Mesendoderm (in vitro differentiated cells): ENCODE measurements around the gene CPEB3.

Source experiments
- DNase-seq: peaks from one replicate; pipeline ENCODE4 v3.0.0; 2013
- H2AK5ac ChIP-seq: 2 replicates; pipeline ENCODE4 v1.6.1; 2013; ENCODE audit warnings: low read length, inconsistent platforms
- H2BK120ac ChIP-seq: 2 replicates; pipeline ENCODE4 v1.6.1; 2013; ENCODE audit warnings: low read depth, mild to moderate bottlenecking, low read length, moderate library complexity, mixed read lengths
- H2BK15ac ChIP-seq: replicated peaks from 2 replicates; pipeline ENCODE4 v1.6.1; 2013; ENCODE audit warnings: low read depth, mild to moderate bottlenecking, moderate library complexity
- H2BK5ac ChIP-seq: 2 replicates; pipeline ENCODE4 v1.6.1; 2013; ENCODE audit warnings: low read length, inconsistent platforms
- H3K18ac ChIP-seq: 2 replicates; pipeline ENCODE4 v1.6.1; 2013; ENCODE audit warnings: mild to moderate bottlenecking, low read length, mixed read lengths
- H3K23ac ChIP-seq: one replicate; pipeline ENCODE4 v1.6.1; 2013; ENCODE audit warnings: low read length
- H3K27ac ChIP-seq: 2 replicates; pipeline ENCODE4 v1.5.1; 2013; ENCODE audit warnings: low read depth, mild to moderate bottlenecking, inconsistent platforms, low read length, moderate library complexity
- H3K27me3 ChIP-seq: 2 replicates; pipeline ENCODE4 v1.6.1; 2013; ENCODE audit warnings: low read length, control low read depth, mild to moderate bottlenecking, inconsistent platforms; ENCODE audit not compliant: insufficient read depth, poor library complexity
- H3K36me3 ChIP-seq: 2 replicates; pipeline ENCODE4 v1.6.1; 2013; ENCODE audit warnings: low read length, inconsistent platforms; ENCODE audit not compliant: control insufficient read depth, insufficient read depth
- H3K4ac ChIP-seq: one replicate; pipeline ENCODE4 v1.6.1; 2013; ENCODE audit warnings: low read depth, mild to moderate bottlenecking, low read length, moderate library complexity
- H3K4me1 ChIP-seq: 2 replicates; pipeline ENCODE4 v1.6.1; 2013; ENCODE audit warnings: low read depth, low read length, inconsistent platforms; ENCODE audit not compliant: control insufficient read depth
- H3K4me2 ChIP-seq: 2 replicates; pipeline ENCODE4 v1.6.1; 2013; ENCODE audit warnings: low read length
- H3K4me3 ChIP-seq: 2 replicates; pipeline ENCODE4 v1.5.1; 2013; ENCODE audit warnings: mild to moderate bottlenecking, low read length
- H3K56ac ChIP-seq: one replicate; pipeline ENCODE4 v1.6.1; 2013; ENCODE audit warnings: low read length
- H3K79me1 ChIP-seq: 2 replicates; pipeline ENCODE4 v1.6.1; 2013; ENCODE audit warnings: low read length, inconsistent platforms
- H3K79me2 ChIP-seq: 2 replicates; pipeline ENCODE4 v1.6.1; 2013; ENCODE audit warnings: mild to moderate bottlenecking, low read length; ENCODE audit not compliant: control insufficient read depth, insufficient read depth
- H3K9ac ChIP-seq: 2 replicates; pipeline ENCODE4 v1.6.1; 2013; ENCODE audit warnings: low read length, inconsistent platforms
- H4K5ac ChIP-seq: one replicate; pipeline ENCODE4 v1.6.1; 2013; ENCODE audit warnings: low read length
- H4K8ac ChIP-seq: one replicate; pipeline ENCODE4 v1.6.1; 2013; ENCODE audit warnings: low read depth, mild to moderate bottlenecking, control low read depth, low read length, moderate library complexity
- WGBS: extraction: QIAGEN DNeasy Blood & Tissue Kit; methylation state at CpG from one replicate; pipeline ENCODE4 v1.1.7; 2013; ENCODE audit warnings: low lambda C conversion rate, missing lambda C conversion rate; ENCODE audit not compliant: insufficient coverage; ENCODE audit errors: extremely low coverage; 5-methylcytosine and 5-hydroxymethylcytosine counted together

Gene CPEB3

DNA sequence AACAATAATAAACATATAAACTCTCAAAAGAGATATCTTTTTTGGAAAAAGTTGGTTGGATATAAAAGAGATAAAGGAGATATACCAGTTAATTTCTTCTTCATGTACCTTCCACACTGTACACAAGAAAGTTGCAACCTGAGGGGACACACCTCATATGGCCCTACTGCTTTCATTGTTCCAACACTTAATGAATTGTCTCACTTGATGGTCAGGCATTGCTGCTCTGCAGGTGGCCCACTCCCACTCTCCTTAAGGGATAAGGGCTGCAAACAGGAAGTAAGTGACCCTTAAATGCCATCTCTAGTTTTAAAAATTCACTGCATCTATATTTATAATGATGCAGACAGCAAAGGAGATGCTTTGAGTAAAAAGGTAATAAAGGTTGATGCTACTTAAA is 215.0 kb downstream of the CPEB3 start:
- Histone ChIP-seq H2BK5ac (no peak overlapping the region), H3K4me1 (no peaks in the 10 kb centered on the region), H3K79me2 (no peaks in the 10 kb centered on the region), H3K36me3 (no peaks in the 10 kb centered on the region), H3K27me3 (no peaks in the 10 kb centered on the region), H3K9ac (no peak overlapping the region), H3K4me3 (no peak overlapping the region), H3K79me1 (no peaks in the 10 kb centered on the region), H3K4ac (no peak overlapping the region), H3K27ac (no peak overlapping the region), H4K8ac (no peak overlapping the region), H2BK120ac (no peak overlapping the region), H3K4me2 (no peak overlapping the region), H3K18ac (no peak overlapping the region), H2BK15ac (no peak overlapping the region), H2AK5ac (no peak overlapping the region), H3K56ac (no peak overlapping the region), H4K5ac (no peak overlapping the region), H3K23ac (no peak overlapping the region)
- peak; percentile 8 for DNase-seq

- H3K79me2 ChIP-seq = no peaks in the 10 kb centered on the region
- H2BK15ac ChIP-seq = no peak overlapping the region
- H4K8ac ChIP-seq = no peak overlapping the region
- WGBS = no CpG with 5 or more reads among the region's 6 CpGs
- H3K4ac ChIP-seq = no peak overlapping the region
- H3K9ac ChIP-seq = no peak overlapping the region
- no peaks in the 10 kb centered on the region for H3K79me1 ChIP-seq
- no peak overlapping the region for H2BK120ac ChIP-seq
- no peak overlapping the region for H3K23ac ChIP-seq
- no peak overlapping the region for H2AK5ac ChIP-seq
- no peak overlapping the region for H3K27ac ChIP-seq
- no peak overlapping the region for H3K4me3 ChIP-seq
- no peak overlapping the region for H3K56ac ChIP-seq
- H3K18ac ChIP-seq = no peak overlapping the region
- no peaks in the 10 kb centered on the region for H3K4me1 ChIP-seq
- H3K27me3 ChIP-seq = no peaks in the 10 kb centered on the region
- no peak for DNase-seq
- no peak overlapping the region for H4K5ac ChIP-seq
- H3K4me2 ChIP-seq = no peak overlapping the region
- no peak overlapping the region for H2BK5ac ChIP-seq
- no peaks in the 10 kb centered on the region for H3K36me3 ChIP-seq
Observed at GRCh38 chr10:92074126-92074887, 216.6 kb downstream of the CPEB3 start.

- no peak overlapping the region for H3K27ac ChIP-seq
- H2BK15ac ChIP-seq = no peak overlapping the region
- no peaks in the 10 kb centered on the region for H3K79me2 ChIP-seq
- no CpG with 5 or more reads among the region's 1 CpG for WGBS
- H3K79me1 ChIP-seq = no peaks in the 10 kb centered on the region
- H2AK5ac ChIP-seq = no peak overlapping the region
- no peaks in the 10 kb centered on the region for H3K36me3 ChIP-seq
- no peak overlapping the region for H3K4me3 ChIP-seq
- H3K27me3 ChIP-seq = no peaks in the 10 kb centered on the region
- H3K56ac ChIP-seq = no peak overlapping the region
- no peak overlapping the region for H3K4ac ChIP-seq
- H3K4me1 ChIP-seq = no peaks in the 10 kb centered on the region
- no peak overlapping the region for H4K8ac ChIP-seq
- no peak overlapping the region for H3K18ac ChIP-seq
- H2BK120ac ChIP-seq = no peak overlapping the region
- H2BK5ac ChIP-seq = no peak overlapping the region
- no peak for DNase-seq
- H4K5ac ChIP-seq = no peak overlapping the region
- no peak overlapping the region for H3K23ac ChIP-seq
- no peak overlapping the region for H3K4me2 ChIP-seq
- no peak overlapping the region for H3K9ac ChIP-seq
Observed at GRCh38 chr10:92068900-92069299, 222.0 kb downstream of the CPEB3 start.

- H3K9ac ChIP-seq = no peak overlapping the region
- H2BK120ac ChIP-seq = no peak overlapping the region
- H3K4me3 ChIP-seq = no peak overlapping the region
- H3K79me2 ChIP-seq = no peaks in the 10 kb centered on the region
- no peak overlapping the region for H4K8ac ChIP-seq
- no peak overlapping the region for H3K56ac ChIP-seq
- no peak overlapping the region for H3K23ac ChIP-seq
- no peak overlapping the region for H4K5ac ChIP-seq
- no peak overlapping the region for H3K18ac ChIP-seq
- H3K27ac ChIP-seq = no peak overlapping the region
- H3K36me3 ChIP-seq = no peaks in the 10 kb centered on the region
- no peak overlapping the region for H2AK5ac ChIP-seq
- no peak overlapping the region for H2BK15ac ChIP-seq
- H3K4me2 ChIP-seq = no peak overlapping the region
- H3K27me3 ChIP-seq = no peaks in the 10 kb centered on the region
- H3K4ac ChIP-seq = no peak overlapping the region
- no peaks in the 10 kb centered on the region for H3K79me1 ChIP-seq
- H2BK5ac ChIP-seq = no peak overlapping the region
- H3K4me1 ChIP-seq = no peaks in the 10 kb centered on the region
- WGBS = no CpG with 5 or more reads among the region's 4 CpGs
- DNase-seq = no peak
Observed at GRCh38 chr10:92066386-92066785, 224.5 kb downstream of the CPEB3 start.

DNA sequence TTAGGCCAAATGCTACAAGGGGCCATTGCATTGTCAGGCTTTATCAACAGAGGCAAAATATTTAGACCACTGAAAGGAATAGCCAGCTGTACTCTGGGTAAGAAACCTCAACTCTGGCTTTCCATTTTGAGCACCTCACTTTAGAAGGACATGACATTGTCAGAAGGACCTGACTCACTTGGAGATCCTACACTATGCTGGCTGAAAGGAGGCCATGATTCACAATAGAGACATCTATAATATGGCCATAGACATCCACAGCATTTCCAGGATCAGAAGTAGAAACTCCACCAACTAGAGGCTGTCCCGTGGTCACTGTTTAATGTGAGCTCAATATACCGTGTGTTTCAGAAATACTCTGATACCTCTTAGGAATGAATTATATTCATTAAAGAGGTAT is 226.4 kb downstream of the CPEB3 start:
- no peaks in the 10 kb centered on the region for H3K79me2 ChIP-seq
- H4K5ac ChIP-seq = no peak overlapping the region
- peak overlapping the region; percentile 51 for H3K18ac ChIP-seq
- H3K4ac ChIP-seq = no peak overlapping the region
- H3K4me2 ChIP-seq = no peak overlapping the region
- H3K9ac ChIP-seq = no peak overlapping the region
- H3K27ac ChIP-seq = no peak overlapping the region
- no peak overlapping the region for H2AK5ac ChIP-seq
- H4K8ac ChIP-seq = no peak overlapping the region
- WGBS = no CpG with 5 or more reads among the region's 2 CpGs
- no peaks in the 10 kb centered on the region for H3K36me3 ChIP-seq
- no peak for DNase-seq
- H2BK15ac ChIP-seq = peak overlapping the region; percentile 85
- no peaks in the 10 kb centered on the region for H3K4me1 ChIP-seq
- no peaks in the 10 kb centered on the region for H3K27me3 ChIP-seq
- no peak overlapping the region for H3K56ac ChIP-seq
- H3K23ac ChIP-seq = no peak overlapping the region
- no peak overlapping the region for H2BK5ac ChIP-seq
- no peak overlapping the region for H3K4me3 ChIP-seq
- H3K79me1 ChIP-seq = no peaks in the 10 kb centered on the region
- peak overlapping the region; percentile 90 for H2BK120ac ChIP-seq

- Histone ChIP-seq H3K56ac (no peak overlapping the region), H3K9ac (no peak overlapping the region), H2BK15ac (no peak overlapping the region), H3K79me1 (no peaks in the 10 kb centered on the region), H2BK120ac (no peak overlapping the region), H3K23ac (no peak overlapping the region), H4K8ac (no peak overlapping the region), H3K4me1 (no peaks in the 10 kb centered on the region), H3K4me2 (no peak overlapping the region), H3K18ac (no peak overlapping the region), H2BK5ac (no peak overlapping the region), H2AK5ac (no peak overlapping the region), H4K5ac (no peak overlapping the region), H3K4ac (no peak overlapping the region), H3K79me2 (no peaks in the 10 kb centered on the region), H3K4me3 (no peak overlapping the region), H3K27ac (no peak overlapping the region), H3K27me3 (no peaks in the 10 kb centered on the region), H3K36me3 (no peaks in the 10 kb centered on the region)
- no peak for DNase-seq
- WGBS = no CpG with 5 or more reads among the region's 1 CpG
Observed at GRCh38 chr10:92062273-92062672, 228.6 kb downstream of the CPEB3 start.
